Peyer's patch (tissue), 4 donors: ENCODE measurements around the gene TRDN.

ENCODE experiments used
- POLR2A ChIP-seq, 2 donors: fragments of 450-650 bp; IDR thresholded peaks; one replicate each; pipeline ENCODE4 v1.5.1; 2017; ENCODE audit warnings: antibody characterized with exemption in 2 of 2, mild to moderate bottlenecking in 2 of 2, moderate library complexity in 2 of 2
- TF ChIP-seq, protein P1 (sequence below), 6 experiments: fragments of 450-650 bp in 4 of 6; fragments of 200-600 bp in 2 of 6; sonication (generic) in 1 of 6; IDR thresholded peaks; one replicate each; pipeline ENCODE4 v1.5.1; 2017 to 2019; ENCODE audit warnings: antibody characterized with exemption in 6 of 6, mild to moderate bottlenecking in 3 of 6, moderate library complexity in 1 of 6

DNA sequence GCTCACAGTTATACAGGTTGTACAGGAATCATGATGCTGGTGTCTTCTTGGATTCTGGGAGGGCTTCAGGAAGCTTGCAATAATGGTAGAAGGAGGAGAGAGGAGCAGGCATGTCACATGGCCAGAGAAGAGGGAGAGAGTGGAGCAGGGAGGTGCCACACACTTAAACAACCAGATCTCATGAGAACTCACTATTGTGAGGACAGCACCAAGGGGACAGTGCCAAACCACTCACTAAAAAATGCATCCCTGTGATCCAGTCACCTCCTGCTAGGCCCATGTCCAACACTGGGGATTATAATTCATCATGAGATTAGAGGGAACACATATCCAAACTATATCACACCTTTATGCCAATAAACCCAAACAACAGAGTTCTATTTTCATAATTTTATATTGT, 67.2 kb downstream of the TRDN start:
- TF ChIP-seq, protein P1, sequence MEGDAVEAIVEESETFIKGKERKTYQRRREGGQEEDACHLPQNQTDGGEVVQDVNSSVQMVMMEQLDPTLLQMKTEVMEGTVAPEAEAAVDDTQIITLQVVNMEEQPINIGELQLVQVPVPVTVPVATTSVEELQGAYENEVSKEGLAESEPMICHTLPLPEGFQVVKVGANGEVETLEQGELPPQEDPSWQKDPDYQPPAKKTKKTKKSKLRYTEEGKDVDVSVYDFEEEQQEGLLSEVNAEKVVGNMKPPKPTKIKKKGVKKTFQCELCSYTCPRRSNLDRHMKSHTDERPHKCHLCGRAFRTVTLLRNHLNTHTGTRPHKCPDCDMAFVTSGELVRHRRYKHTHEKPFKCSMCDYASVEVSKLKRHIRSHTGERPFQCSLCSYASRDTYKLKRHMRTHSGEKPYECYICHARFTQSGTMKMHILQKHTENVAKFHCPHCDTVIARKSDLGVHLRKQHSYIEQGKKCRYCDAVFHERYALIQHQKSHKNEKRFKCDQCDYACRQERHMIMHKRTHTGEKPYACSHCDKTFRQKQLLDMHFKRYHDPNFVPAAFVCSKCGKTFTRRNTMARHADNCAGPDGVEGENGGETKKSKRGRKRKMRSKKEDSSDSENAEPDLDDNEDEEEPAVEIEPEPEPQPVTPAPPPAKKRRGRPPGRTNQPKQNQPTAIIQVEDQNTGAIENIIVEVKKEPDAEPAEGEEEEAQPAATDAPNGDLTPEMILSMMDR (IDR thresholded peaks at IDR 0.05): no peak
- no peak for TF ChIP-seq POLR2A (IDR thresholded peaks at IDR 0.05)
